Rectal smooth muscle tissue (tissue), 1 donor: ENCODE data around the gene SLC15A1.
"Not testable (repeated sequence)": the region's sequence is repeated elsewhere in the genome, so short reads cannot be mapped to it uniquely, and the experiment has no call there.

Experiments used
- H3K27ac ChIP-seq: one replicate; pipeline ENCODE4 v1.7.0; 2013; ENCODE audit warnings: low read depth, low read length, inconsistent platforms
- H3K27me3 ChIP-seq: one replicate; pipeline ENCODE4 v1.7.0; 2013; ENCODE audit warnings: low read length; ENCODE audit not compliant: control insufficient read depth, insufficient read depth
- H3K36me3 ChIP-seq: one replicate; pipeline ENCODE4 v1.7.0; 2013; ENCODE audit warnings: low read length; ENCODE audit not compliant: control insufficient read depth, insufficient read depth
- H3K4me1 ChIP-seq: one replicate; pipeline ENCODE4 v1.7.0; 2013; ENCODE audit warnings: low read length; ENCODE audit not compliant: control insufficient read depth, insufficient read depth
- H3K4me3 ChIP-seq: one replicate; pipeline ENCODE4 v1.7.0; 2013; ENCODE audit warnings: low read length
- H3K9ac ChIP-seq: one replicate; pipeline ENCODE4 v1.7.0; 2013; ENCODE audit warnings: low read length

The SLC15A1 gene

DNA sequence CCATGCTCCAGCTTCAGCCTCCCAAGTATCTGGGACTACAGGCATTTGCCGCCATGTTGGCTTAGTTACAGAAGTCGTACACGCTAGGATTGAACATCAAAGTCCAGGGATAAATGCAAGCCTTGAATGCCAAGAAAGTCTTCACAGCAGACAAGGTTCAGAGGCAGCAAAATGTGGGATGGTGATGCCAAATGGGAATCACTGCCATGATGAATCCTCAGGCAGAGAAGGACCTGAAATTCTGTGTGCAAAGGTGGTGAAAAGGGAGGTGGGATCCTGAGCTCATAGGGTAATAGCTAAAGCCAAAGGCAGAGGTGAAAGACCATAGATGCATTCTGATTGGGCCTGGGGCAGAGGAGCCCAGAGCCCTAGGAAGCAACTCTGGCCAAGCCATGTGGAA is 96.2 kb downstream of the SLC15A1 start:
- Histone ChIP-seq H3K36me3 (no peaks in the 10 kb centered on the region), H3K4me1 (no peaks in the 10 kb centered on the region), H3K27me3 (no peaks in the 10 kb centered on the region), H3K4me3 (no peak overlapping the region), H3K27ac (no peak overlapping the region), H3K9ac (no peak overlapping the region)

DNA sequence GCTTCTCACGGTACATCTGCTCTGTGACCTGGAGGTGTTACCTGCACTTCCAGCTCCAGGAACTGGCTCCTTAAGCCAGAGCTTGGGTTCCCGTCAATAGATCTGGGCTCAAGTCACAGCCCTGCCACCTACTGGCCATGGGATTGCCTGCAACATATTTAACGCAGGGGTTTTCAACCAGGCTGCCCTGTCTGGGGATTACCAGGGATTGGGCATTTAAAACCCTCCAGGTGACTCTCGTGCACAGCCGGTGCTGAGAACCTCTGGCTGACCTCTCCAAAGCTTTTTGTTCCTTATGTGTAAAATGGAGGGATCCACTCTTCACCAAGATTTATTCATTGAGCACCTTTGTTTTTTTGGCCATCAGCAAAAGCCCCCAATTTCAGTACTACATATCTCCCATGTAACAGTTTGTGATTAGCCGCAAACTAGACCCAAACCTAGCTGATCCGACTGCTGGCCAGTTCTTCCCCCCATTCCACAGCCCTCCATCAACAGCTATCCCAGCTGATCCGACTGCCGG is 98.9 kb downstream of the SLC15A1 start:
- no peaks in the 10 kb centered on the region for H3K4me1 ChIP-seq
- H3K27ac ChIP-seq = no peak overlapping the region

DNA sequence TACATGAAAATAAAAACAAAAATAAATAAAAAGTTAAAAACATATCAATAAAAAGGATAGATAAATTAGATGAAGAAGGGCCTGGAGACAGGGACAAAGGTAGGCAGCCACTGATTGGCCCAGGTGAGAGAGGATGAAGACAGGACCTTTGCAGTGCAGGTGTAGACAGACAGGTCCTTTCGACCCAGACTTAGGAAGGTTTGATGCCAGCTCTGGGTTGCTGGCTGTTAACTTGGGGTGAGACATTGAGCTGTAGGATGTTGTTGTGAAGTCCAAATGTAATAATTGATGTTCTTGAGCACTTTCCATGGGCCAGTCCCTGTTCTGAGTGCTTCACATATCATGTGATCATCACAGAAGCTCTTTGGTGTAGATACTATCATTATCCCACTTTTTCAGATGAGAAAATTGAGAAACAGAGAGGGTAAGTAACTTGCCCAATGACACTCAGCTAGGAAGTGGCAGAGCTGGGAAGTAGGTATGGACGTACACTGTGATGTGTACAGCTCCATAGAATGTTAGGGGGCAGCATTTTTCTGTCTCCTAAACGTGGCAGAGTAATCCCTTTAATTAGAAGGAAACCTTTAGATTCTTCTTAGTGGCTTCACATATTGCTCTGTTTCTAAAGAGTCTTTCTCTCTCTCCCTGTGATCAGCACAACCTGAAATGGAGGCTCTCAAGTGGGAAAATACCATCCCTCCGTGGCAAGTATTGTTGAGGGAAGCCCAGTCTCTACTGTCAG is 99.6 kb downstream of the SLC15A1 start:
- Histone ChIP-seq H3K4me1 (no peaks in the 10 kb centered on the region), H3K4me3 (no peak overlapping the region)

More for the DNA sequence above, 98.9 kb downstream of the SLC15A1 start:
- no peaks in the 10 kb centered on the region for H3K27me3 ChIP-seq
- H3K36me3 ChIP-seq = no peaks in the 10 kb centered on the region
- no peak overlapping the region for H3K4me3 ChIP-seq
- H3K9ac ChIP-seq = no peak overlapping the region

DNA sequence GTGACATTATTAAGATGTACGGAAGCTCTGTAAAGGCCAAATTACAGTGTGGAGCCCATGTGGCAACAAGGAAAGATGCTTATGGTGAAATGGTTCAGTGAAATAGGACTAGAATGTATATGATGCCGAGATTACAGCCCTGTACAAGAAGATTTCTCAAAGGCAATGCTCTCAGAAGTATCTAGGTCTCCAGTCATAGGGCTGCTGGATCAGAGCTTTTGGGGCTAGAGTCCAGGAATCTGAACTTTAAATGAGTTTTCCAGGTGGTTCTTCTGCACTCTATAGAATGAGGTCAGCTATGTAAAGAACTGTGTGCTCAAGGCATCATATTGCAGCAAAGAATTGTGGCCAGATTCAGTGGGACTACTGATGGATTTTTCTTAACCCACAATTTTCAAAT is 100.2 kb downstream of the SLC15A1 start:
- Histone ChIP-seq H3K4me1 (no peaks in the 10 kb centered on the region), H3K27ac (no peak overlapping the region), H3K4me3 (no peak overlapping the region), H3K27me3 (no peaks in the 10 kb centered on the region), H3K9ac (no peak overlapping the region), H3K36me3 (no peaks in the 10 kb centered on the region)

More for the DNA sequence above, 99.6 kb downstream of the SLC15A1 start:
- H3K36me3 ChIP-seq = no peaks in the 10 kb centered on the region
- no peak overlapping the region for H3K27ac ChIP-seq
- no peaks in the 10 kb centered on the region for H3K27me3 ChIP-seq
- no peak overlapping the region for H3K9ac ChIP-seq

DNA sequence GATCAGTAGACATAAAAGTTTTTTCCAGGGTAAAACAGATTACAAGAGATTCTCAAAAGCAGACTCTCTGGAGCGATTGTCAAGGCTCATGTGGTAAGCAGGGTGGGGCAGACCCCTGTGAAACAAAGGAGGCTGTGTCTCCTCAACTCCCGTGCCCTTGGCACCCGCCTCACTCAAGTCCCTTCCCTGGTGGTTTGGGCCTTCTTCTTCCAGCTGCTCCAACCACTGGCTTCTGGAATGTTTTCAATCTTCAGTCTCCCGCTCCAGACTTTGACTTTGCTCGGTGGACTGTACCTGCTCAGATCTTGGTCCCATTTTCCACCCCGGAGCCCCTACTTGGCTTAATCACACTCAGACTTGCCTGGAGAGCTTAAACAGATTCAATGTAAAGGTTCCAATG is 100.7 kb downstream of the SLC15A1 start:
- Histone ChIP-seq H3K36me3 (no peaks in the 10 kb centered on the region), H3K27me3 (no peaks in the 10 kb centered on the region), H3K9ac (no peak overlapping the region), H3K4me1 (no peaks in the 10 kb centered on the region), H3K4me3 (no peak overlapping the region), H3K27ac (no peak overlapping the region)

DNA sequence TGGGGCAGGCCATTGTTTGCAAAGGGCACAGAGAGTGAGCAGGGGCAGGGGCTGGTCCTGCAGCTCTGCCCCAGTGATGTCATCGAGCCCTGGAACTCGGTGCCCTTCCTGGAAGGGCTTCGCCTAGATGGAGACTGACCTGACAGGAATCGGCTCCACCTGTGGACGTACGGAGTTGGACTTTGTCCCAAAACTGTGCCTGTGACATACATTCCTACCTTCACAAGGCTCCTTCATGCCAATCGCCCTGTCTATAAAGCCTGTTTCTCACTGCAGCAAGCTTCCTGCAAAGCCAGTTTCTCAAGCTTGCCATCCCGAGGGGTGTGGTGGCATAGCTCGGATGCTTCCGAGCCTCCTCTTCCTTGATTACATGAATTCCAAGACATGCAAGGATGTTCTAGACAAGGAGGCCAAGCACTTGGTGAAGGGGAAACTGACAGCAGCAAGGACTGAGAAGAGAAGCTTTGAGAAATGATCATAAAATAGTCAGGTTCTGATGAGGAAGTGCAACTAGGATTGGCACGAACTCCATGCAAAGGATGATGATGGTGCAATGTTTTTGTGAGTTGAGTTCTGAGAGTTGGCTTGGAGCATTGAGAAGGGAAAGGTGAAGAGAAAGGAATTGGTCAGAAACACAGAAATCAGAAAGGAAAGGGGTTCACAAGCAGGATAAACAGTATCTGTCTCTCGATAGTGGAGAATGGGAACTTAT is 101.9 kb downstream of the SLC15A1 start:
- Histone ChIP-seq H3K36me3 (no peaks in the 10 kb centered on the region), H3K27me3 (no peaks in the 10 kb centered on the region), H3K4me1 (no peaks in the 10 kb centered on the region), H3K4me3 (no peak overlapping the region), H3K27ac (no peak overlapping the region), H3K9ac (no peak overlapping the region)

DNA sequence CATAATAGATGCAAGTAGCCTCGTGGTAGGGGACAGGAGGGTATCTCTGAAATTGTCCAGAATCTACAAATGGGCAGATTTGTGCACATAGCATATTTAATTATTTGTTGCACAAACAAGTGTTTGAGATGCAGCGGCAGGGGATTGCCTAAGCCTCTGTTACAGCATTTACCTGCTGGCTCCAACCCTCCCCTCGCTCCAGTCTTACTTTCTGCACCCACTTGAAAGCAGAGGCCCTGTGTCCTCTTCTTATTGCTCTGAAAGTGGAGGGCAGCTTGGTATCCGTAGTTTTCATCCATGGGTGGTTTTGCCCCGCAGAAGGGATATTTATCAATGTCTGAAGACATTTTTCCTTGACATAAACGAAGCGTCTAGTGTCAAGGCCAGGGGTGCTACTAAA is 102.6 kb downstream of the SLC15A1 start:
- Histone ChIP-seq H3K4me3 (no peak overlapping the region), H3K36me3 (no peaks in the 10 kb centered on the region), H3K27ac (no peak overlapping the region), H3K27me3 (no peaks in the 10 kb centered on the region), H3K9ac (no peak overlapping the region), H3K4me1 (no peaks in the 10 kb centered on the region)

DNA sequence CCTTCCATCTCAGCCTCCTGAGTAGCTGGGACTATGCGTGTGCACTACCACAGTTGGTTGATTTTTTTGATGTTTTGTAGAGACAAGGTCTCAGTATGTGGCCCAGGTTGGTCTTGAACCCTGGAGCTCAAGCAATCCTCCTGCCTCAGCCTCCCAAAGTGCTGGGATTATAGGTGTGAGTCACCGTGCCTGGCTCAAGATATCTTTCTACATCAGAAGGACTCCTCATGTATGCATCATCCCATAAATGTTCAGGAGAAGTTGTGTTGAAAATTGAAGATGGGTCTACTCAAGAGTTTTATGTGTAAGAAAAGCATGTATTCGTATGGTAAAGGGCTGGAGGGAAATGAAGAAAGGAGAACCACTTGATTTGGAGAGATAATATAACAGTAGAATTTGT is 103.8 kb downstream of the SLC15A1 start:
- H3K36me3 ChIP-seq = no peaks in the 10 kb centered on the region
- H3K27me3 ChIP-seq = no peaks in the 10 kb centered on the region
- H3K4me3 ChIP-seq = no peak overlapping the region
- H3K9ac ChIP-seq = no peak overlapping the region
- H3K4me1 ChIP-seq = no peaks in the 10 kb centered on the region
- H3K27ac ChIP-seq = no peak overlapping the region

DNA sequence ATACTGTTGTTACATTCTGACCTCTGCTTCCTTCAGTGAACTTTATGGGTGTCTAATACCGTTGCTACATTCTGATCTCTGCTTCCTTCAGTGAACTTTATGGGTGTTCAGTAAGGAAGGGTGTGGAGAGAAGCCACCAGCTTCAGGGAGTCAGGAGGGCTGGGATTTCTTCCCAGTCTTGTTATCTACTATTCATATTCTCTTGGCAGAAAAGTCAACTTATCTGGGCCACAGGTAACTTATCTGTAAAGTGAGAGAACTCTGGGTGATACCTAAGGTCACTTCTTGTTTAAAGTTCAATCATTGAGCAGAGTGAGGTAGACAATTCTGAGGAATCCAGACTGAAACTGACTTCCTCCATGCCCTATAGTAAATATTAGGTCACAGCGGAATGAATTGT is 104.3 kb downstream of the SLC15A1 start:
- H3K9ac ChIP-seq = no peak overlapping the region
- H3K27ac ChIP-seq = no peak overlapping the region
- H3K4me1 ChIP-seq = no peaks in the 10 kb centered on the region
- no peaks in the 10 kb centered on the region for H3K36me3 ChIP-seq
- no peaks in the 10 kb centered on the region for H3K27me3 ChIP-seq
- H3K4me3 ChIP-seq = no peak overlapping the region

DNA sequence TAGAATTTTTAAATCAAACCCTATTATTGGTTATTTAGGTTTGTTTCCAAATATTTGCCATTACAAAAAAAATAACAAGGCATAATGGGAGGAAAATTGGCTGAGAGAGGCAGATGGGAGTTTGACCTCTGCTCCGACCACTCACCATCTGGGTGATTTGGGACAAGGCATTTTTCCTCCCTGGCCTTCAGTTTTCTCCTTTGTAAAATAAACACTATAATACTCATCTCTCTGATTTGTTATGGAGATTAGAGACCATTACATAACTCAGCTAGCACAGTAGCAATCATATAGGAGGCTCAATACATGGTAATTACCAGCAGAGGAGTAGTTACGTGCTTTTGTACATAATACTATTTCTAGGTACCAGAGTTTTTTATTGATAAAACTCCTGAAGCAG is 105.4 kb downstream of the SLC15A1 start:
- Histone ChIP-seq H3K4me1 (no peaks in the 10 kb centered on the region), H3K36me3 (no peaks in the 10 kb centered on the region), H3K27ac (no peak overlapping the region), H3K4me3 (no peak overlapping the region), H3K27me3 (no peaks in the 10 kb centered on the region), H3K9ac (no peak overlapping the region)

DNA sequence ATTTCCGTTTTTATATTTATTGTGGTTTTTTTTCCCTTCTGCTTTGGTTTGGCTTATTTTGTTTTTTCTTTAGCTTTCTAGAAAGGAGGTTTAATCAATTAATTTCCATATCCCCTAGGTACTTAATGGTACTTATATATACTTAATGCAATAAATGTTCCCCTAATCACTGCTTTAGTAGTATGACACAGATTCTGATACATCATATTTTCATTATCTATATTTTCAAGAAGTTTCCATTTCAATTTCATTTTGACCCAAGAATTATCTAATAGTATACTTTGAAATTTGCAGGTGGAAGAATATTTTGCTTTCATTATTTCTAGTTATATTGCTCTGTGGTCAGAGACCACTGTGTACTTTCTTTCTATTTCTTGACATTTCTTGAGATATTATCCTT is 109.0 kb downstream of the SLC15A1 start:
- H3K36me3 ChIP-seq = no peaks in the 10 kb centered on the region
- no peak overlapping the region for H3K27ac ChIP-seq
- H3K4me3 ChIP-seq = no peak overlapping the region
- no peaks in the 10 kb centered on the region for H3K27me3 ChIP-seq
- H3K9ac ChIP-seq = no peak overlapping the region
- no peaks in the 10 kb centered on the region for H3K4me1 ChIP-seq

DNA sequence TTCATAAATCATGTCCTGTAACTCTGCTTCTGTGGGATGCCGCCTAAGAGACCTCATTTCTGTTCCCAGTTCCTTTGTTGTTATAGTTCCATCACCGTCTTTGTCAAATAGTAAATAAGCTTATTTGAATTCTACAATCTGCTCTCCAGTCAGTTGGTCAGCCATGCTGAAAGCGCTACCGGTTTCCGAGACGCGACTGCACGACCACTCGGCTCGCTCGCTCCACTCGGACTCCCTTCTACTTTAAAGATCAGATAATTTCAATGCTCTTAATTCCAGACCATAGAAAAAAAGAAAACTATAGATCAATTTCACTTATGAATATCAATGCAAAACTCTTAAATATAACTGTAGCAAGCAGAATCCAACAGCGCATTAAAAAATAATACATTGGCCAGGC is 111.4 kb downstream of the SLC15A1 start:
- Histone ChIP-seq H3K27ac (no peak overlapping the region), H3K4me3 (no peak overlapping the region)

DNA sequence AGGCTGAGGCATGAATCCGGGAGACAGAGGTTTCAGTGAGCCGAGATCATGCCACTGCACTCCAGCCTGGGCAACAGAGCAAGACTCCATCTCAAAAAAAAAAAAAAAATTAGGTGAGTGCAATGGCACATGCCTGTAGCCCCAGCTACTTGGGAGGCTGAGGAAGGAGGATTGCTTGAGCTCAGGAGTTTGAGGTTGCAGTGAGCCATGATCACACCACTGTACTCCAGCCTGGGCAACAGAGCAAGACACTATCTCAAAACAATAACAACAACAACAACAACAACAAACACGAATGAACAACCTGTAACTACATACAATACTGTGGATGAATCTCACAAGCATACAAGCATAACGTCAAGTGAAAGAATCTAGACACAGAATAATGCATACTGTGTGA is 112.7 kb downstream of the SLC15A1 start:
- not testable (repeated sequence) for H3K27me3 ChIP-seq, H3K9ac ChIP-seq, H3K27ac ChIP-seq, H3K4me3 ChIP-seq, H3K4me1 ChIP-seq, H3K36me3 ChIP-seq

More for the DNA sequence above, 111.4 kb downstream of the SLC15A1 start:
- H3K4me1 ChIP-seq = no peaks in the 10 kb centered on the region
- H3K9ac ChIP-seq = no peak overlapping the region
- H3K27me3 ChIP-seq = no peaks in the 10 kb centered on the region
- no peaks in the 10 kb centered on the region for H3K36me3 ChIP-seq
